Measurements from ENCODE around the gene GSTP1. TPM values are rescaled to one million over a fixed set of nuclear protein-coding genes. Genes with fewer than 3 reads are reported as not detected.
A peak's percentile ranks its signal among the peaks of the same experiment; 100 is the strongest.
"Not testable (repeated sequence)": the region's sequence is repeated elsewhere in the genome, so short reads cannot be mapped to it uniquely, and the experiment has no call there.

The GSTP1 gene
- total RNA-seq, 1 donor from 2014 or later, result 972 TPM

DNA sequence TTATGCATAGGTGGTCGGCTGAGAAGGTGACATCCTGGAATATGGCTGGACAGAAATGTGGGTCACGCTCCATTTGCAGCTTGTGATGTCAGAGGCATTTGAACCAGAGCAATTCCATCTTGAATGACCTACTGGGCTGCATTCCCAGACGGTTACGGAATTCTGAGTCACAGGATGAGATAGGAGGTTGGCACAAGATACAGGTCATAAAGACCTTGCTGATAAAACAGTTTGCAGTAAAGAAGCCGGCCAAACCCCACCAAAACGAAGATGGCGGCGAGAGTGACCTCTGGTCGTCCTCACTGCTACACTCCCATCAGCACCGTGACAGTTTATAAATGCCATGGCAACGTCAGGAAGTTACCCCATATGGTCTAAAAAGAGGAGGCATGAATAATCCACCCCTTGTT is 19.9 kb upstream of the GSTP1 start:
- peak; percentile 78 to 96 for DNase-seq (ENCODE audit: low read depth in 2 of 2)

DNA sequence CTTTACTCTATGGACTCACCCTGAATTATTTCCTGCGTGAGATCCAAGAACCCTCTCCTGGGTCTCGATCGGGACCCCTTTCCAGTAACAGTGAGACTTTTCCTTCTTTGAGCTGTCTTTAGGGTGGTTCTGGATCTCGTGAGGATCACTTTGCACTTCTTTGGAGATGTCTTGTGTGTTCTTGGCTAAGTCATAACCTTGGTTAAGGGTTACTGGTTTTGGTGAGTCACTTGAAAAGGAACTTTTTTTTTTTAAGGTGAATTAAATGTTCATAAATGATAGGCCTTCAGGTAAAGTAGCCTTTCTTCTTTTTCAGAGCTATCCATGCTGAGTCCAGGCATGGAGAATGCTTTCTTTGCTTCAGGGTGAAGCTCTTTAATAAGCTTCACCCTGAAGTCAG is 19.4 kb upstream of the GSTP1 start:
- no peak for DNase-seq (ENCODE audit: low read depth in 2 of 2)

DNA sequence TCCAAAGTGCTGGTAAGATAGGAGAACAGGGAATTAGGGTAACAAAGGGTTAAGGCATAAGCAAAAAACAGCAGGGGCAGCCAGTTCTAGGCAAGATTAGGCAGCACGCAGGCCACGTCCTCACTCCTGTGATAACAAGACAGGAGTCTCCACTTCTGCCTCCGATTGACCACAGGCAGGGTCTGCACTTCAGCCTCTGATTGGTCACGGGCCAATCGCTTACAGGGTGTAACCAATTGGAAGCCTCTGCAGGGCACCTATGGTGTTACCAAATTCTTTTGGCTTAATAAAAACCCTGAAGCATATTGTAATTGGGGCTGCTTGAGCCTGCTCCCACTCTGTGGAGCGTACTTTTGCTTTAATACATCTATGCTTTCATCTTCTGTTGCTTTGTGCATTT is 12.2 kb upstream of the GSTP1 start:
- DNase-seq (ENCODE audit: low read depth in 2 of 2), result no peak

DNA sequence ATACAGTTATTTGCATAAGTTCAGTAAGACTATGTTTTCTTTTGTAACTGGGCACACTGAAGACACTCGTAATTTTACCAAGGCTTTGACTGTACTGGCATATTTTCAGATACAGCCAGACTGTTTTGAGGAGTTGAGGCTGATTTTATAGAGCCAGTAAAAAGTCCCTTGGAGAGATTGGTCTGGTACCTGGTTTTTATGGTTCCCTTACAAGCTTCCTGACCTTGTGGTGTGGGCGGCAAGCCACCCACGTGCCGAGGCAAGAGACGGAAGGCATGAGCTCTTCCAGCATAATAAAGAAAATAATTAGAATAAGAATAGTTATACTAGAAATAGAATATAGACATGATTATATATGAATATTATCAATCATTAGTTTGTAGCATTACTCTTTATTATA is 11.3 kb upstream of the GSTP1 start:
- DNase-seq (ENCODE audit: low read depth in 2 of 2), result no peak

DNA sequence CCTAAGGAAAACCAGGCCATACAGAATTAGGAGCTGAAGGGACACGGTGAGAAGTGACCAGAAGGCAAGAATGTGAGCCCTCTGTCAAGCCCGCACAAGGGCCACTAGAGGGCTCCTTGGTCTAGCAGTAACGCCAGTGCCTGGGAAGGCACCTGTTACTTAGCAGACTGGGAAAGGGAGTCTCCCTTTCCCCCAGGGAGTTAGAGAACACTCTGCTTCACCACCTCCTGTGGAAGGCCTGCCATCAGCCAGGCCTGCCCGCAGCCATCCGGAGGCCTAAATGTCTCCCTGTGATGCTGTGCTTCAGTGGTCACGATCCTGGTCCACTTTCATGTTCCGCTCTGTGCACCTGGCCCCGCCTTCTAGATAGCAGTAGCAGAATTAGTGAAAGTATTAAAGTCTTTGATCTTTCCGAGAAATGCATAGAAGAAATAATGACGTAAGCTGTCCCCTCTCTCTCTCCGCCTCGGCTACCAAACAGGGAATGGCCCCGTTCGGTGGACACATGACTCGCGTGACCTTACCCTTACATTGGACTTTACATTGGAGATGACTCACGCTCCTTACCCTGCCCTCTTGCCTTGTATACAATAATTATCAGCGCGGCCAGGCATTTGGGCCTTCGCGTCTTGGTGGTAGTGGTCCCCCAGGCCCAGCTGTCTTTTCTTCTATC is 10.7 kb upstream of the GSTP1 start:
- DNase-seq (ENCODE audit: low read depth in 2 of 2), result peak; percentile 33 to 73

DNA sequence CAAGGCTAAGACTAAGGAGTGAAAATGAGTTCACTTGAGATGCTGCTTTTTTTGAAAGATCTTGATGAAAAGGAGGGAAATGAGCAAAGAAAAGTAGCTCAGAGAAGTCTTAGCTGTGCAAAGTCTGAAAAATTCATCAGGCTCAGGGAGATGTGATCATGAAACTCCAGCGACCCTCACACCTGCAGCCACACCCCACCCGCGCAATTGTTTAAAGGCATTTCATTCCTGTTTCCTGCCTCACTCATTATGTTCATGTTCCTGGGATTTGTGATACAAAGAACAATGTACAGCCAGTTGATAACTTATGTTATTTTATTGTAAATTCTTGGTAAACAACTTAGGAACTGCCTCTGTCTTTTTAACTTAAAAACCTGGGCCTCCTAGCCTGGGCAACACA is 8.7 kb upstream of the GSTP1 start:
- DNase-seq (ENCODE audit: low read depth in 2 of 2), result no peak

DNA sequence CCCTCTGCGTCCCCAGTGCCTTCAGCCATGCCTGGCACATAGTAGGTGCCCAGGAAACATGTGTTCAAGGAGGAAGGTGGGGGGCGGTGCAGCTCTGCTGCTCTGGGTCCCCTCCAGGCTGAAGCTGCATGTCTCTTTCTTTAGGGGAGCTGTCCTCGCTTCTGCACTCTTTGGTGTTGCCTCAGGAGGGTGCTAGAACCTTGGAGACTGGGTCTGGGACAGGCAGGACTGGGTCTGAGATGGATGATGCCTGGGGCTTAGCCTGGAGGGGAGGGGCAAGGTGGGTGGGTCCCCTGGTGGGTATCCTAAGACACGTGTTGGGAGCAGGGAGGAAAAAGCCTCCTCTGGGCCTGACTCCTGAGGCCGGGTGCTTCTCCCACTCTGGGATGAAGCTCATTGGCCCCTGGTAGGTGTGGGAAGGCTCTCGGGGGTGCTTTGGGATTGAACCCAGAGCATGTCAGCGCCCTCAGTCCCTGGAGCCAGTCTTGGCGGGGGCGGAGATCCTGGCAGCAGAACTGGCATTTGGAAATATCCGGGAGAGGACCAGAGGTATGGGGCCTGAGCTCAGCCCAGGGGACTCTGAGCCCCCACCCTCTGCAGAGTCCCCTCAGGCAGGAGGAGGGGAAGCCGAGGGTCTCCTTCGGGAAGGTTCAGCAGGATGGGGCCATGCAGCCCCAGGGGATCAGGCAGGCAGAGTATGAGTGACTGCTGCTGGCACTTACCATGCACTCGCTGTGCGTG is 6.7 kb upstream of the GSTP1 start:
- no peak for DNase-seq (ENCODE audit: low read depth in 2 of 2)

DNA sequence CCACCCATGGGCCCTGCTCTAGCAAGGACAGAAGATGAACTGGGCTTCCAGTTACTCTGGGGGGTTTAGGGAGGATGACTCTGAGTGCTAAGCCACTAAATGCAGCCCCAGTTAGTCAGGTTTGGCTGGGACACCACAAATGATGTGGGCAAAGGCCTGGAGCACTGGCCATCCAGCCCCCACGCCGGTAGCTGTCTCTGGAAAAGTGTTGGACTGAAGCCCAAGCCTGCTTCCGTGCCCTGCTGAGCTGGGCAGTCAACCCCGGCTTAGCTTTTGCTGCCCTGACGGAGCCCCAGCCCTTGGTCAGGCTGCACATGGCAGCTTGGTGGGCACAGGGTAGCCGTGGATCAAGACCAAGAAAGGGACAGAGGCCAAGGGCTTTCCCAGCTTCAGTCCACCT is 5.7 kb upstream of the GSTP1 start:
- DNase-seq (ENCODE audit: low read depth in 2 of 2), result no peak

DNA sequence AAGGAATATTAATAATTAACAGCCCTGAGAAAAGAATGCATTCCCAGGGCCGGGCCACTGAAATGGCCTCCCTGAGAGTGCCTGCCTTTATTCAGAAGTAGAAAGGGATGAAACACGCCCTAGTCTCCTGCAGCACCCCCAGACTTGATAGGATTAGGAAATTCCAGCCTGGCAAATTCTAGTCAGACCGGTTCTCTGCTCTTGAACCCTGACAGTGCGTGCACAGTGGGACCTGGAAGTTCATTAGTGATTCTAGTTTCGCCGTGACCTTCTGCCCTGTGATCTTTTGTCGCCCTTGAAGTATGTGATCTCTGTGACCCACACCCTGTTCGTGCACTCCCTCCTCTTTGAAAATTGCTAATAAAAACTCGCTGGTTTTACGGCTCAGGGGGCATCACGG is 2.1 kb upstream of the GSTP1 start:
- no peak for DNase-seq (ENCODE audit: low read depth in 2 of 2)

DNA sequence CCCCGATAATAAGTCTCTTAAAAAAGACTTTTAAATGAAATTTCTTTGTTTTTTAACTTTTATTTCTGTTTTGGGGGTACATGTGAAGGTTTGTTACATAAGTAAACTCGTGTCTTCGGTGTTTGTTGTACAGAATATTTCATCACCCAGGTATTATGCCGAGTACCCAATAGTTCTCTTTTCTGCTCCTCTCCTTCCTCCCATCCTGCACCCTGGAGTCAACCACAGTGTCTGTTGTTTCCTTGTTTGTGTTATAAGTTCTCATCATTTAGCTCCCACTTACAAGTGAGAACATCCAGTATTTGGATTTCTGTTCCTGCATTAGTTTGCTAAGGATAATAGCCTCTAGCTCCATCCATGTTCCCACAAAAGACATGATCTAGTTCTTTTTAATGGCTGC is 1.6 kb upstream of the GSTP1 start:
- DNase-seq (ENCODE audit: low read depth in 2 of 2), result no peak

DNA sequence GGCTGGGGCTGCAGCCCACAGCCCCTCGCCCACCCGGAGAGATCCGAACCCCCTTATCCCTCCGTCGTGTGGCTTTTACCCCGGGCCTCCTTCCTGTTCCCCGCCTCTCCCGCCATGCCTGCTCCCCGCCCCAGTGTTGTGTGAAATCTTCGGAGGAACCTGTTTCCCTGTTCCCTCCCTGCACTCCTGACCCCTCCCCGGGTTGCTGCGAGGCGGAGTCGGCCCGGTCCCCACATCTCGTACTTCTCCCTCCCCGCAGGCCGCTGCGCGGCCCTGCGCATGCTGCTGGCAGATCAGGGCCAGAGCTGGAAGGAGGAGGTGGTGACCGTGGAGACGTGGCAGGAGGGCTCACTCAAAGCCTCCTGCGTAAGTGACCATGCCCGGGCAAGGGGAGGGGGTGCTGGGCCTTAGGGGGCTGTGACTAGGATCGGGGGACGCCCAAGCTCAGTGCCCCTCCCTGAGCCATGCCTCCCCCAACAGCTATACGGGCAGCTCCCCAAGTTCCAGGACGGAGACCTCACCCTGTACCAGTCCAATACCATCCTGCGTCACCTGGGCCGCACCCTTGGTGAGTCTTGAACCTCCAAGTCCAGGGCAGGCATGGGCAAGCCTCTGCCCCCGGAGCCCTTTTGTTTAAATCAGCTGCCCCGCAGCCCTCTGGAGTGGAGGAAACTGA is 731 bp downstream of the GSTP1 start:
- peak in 1 of 2 donors; percentile 46 for DNase-seq (ENCODE audit: low read depth in 2 of 2)

DNA sequence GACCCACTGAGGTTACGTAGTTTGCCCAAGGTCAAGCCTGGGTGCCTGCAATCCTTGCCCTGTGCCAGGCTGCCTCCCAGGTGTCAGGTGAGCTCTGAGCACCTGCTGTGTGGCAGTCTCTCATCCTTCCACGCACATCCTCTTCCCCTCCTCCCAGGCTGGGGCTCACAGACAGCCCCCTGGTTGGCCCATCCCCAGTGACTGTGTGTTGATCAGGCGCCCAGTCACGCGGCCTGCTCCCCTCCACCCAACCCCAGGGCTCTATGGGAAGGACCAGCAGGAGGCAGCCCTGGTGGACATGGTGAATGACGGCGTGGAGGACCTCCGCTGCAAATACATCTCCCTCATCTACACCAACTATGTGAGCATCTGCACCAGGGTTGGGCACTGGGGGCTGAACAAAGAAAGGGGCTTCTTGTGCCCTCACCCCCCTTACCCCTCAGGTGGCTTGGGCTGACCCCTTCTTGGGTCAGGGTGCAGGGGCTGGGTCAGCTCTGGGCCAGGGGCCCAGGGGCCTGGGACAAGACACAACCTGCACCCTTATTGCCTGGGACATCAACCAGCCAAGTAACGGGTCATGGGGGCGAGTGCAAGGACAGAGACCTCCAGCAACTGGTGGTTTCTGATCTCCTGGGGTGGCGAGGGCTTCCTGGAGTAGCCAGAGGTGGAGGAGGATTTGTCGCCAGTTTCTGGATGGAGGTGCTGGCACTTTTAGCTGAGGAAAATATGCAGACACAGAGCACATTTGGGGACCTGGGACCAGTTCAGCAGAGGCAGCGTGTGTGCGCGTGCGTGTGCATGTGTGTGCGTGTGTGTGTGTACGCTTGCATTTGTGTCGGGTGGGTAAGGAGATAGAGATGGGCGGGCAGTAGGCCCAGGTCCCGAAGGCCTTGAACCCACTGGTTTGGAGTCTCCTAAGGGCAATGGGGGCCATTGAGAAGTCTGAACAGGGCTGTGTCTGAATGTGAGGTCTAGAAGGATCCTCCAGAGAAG is 1.6 kb downstream of the GSTP1 start:
- DNase-seq (ENCODE audit: low read depth in 2 of 2), result no peak

DNA sequence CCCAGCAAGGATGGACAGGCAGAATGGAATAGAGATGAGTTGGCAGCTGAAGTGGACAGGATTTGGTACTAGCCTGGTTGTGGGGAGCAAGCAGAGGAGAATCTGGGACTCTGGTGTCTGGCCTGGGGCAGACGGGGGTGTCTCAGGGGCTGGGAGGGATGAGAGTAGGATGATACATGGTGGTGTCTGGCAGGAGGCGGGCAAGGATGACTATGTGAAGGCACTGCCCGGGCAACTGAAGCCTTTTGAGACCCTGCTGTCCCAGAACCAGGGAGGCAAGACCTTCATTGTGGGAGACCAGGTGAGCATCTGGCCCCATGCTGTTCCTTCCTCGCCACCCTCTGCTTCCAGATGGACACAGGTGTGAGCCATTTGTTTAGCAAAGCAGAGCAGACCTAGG is 2.3 kb downstream of the GSTP1 start:
- DNase-seq (ENCODE audit: low read depth in 2 of 2), result no peak

DNA sequence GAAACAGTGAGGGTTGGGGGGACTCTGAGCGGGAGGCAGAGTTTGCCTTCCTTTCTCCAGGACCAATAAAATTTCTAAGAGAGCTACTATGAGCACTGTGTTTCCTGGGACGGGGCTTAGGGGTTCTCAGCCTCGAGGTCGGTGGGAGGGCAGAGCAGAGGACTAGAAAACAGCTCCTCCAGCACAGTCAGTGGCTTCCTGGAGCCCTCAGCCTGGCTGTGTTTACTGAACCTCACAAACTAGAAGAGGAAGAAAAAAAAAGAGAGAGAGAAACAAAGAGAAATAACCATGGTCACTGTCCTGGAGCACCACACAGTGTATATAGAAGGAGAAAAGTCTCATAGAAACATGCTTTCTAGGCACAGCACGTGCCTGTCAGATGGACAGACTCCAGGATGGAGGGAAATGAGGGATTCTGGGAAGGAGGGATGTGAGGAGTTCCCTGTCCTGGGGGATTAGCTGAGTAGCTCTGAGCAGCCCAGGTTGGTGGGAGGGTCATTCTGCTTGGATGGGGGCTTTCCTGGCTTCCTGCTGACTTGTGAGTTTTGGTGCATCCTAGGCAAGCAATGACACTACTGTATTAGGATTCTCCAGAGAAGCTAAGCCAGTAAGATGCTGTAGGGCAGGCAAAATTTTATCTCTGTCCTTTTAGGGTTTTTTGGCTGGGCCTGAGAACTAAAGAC is 3.1 kb downstream of the GSTP1 start:
- no peak for DNase-seq (ENCODE audit: low read depth in 2 of 2)

DNA sequence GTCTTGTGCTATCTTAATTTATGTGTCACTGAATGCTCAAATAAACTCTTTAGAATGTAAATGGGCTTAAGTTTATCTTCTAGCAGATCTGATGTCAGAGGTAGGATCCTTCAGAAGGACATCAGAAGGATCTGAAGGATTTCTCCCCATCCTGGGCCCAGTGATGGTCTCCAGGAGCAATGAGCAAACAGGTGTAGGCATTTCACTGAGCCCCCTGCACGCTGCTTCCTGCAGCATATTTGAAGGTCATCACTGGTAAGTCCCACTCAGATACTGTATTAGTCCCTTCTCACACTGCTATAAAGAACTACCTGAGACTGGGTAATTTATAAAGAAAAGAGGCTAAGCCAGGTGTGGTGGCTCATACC is 4.5 kb downstream of the GSTP1 start:
- DNase-seq (ENCODE audit: low read depth in 2 of 2), result no peak

DNA sequence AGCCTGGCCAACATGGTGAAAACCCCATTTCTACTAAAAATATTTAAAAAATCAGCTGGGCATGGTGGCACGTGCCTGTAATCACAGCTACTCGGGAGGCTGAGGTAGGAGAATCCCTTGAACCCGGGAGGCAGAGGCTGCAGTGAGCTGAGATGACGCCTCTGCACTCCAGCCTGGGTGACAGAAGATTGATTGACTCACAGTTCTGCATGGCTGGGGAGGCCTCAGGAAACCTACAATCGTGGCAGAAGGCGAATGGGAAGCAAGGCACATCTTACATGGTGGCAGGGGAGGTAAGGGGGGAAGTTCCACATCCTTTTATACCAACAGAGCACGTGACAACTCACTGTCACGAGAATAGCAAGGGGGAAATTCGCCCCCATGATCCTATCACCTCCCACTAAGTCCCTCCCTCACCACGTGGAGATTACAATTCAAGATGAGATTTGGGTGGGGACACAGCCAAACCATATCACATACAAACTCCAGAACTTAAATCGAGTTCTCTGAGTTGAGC is 5.3 kb downstream of the GSTP1 start:
- DNase-seq (ENCODE audit: low read depth in 2 of 2), result not testable (repeated sequence)

DNA sequence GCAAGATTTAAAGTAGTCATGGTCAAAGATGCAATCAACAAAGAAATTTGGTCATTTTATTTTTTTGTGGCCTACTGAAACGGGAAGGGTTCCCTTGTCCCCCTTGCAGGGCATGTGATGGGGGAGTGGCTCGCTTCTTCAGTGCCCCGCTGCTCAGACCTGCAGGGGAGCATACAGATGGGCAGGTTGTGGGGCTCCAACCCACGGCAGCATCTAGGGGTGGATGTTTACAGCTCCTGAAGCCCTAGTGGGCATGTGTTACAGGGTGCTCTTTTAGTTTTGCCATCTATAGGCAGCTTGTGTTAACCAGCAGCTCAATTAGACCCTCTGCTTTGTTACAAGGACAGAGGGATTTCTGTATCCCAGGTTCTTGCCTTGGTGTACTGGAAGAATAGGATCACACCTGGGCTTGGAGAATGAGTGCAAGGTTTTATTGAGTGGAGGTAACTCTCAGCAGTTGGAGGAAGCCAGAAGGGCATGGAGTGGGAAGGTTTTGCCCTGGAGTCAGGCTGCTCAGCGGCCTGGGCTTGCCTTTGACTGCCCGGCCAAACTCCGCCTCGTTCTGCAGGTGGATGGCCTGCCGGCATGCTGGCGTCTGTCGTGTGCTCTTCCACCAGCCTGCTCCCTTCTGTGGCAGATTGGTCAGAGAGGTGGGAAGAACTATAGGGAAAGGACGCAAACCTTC is 9.4 kb downstream of the GSTP1 start:
- no peak for DNase-seq (ENCODE audit: low read depth in 2 of 2)

DNA sequence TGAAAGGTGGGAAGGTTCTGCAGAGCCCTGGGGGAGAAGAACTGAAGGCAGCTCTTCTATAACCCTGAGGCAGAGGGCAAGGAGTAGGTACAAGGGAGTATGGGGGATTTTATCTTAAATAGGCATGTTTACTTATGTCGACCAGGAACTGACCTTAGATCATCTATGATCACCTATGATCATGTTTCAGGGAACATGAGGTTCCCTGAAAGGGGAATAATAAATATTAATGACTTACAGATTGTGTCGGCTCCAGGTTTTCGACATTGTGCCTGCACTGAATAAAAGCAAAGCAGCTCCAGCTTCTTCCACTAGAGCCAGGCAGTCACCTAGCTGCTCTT is 9.9 kb downstream of the GSTP1 start:
- no peak for DNase-seq (ENCODE audit: low read depth in 2 of 2)

DNA sequence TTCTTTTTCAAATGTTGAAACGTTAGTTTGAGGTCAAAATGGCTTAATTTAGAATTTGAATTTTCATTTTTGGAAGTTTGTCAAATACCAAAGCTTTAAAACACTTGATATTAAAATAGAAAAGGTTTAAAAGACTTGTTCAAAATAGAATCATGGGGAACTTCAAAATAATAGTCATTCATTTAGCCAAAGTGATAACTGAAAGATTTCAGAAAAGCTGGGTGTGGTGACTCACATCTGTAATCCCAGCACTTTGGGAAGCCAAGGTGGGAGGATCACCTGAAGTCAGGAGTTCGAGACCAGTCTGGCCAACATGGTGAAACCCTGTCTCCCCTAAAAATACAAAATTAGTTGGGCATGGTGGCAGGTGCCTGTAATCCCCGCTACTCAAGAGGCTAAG is 10.9 kb downstream of the GSTP1 start:
- no peak for DNase-seq (ENCODE audit: low read depth in 2 of 2)

DNA sequence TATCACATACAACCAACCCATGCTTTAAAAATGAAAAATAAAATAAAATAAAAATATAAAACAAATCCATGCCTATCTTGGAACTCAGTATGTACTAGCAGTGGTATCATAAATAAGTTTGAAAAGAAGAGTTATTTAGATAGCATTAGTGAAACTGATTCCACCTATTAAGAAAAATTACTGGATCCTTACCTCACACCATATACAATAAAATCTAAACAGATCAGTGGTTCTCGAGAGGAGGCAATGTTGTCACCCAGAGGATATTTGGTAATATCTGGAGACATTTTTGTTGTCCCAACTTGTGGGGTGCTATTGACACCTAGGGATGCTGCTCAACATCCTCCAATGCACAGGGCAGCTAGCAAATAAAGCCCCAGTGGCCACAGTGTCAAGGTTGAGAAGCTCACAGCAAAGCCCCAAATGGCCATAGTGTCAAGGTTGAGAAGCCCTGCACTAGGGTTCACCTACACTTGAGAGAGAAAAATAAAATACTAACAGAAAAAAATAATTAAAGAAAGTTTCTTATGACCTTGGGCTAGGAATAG is 13.2 kb downstream of the GSTP1 start:
- no peak for DNase-seq (ENCODE audit: low read depth in 2 of 2)

All from dermis microvascular lymphatic vessel endothelial cell (primary cell).